ENCODE data around the gene SH2D1A. TPM values are rescaled to one million over a fixed set of nuclear protein-coding genes. Genes with fewer than 3 reads are reported as not detected.

Gene SH2D1A
- total RNA-seq, result not detected in 2 replicates

GRCh38 chrX:124346117-124346876, at the start of gene SH2D1A:
SH2D1A (plus strand) TSS chrX:124346563; CDS start chrX:124346643, 80 bp downstream.

GRCh38 chrX:124332481-124333424, 13.6 kb upstream of the SH2D1A start, which contains the start of gene TEX13D:
TEX13D (plus strand) TSS chrX:124332660; CDS start chrX:124332918, 258 bp downstream.

Other genes with a start within 250 kb of the SH2D1A start
- not detected in 2 replicates for gene TEX13D, start 13.9 kb upstream of the SH2D1A start, total RNA-seq